H1 (cell line): Measurements from ENCODE around the gene EEF1G. TPM values are rescaled to one million over a fixed set of nuclear protein-coding genes. Genes with fewer than 3 reads are reported as not detected.

ENCODE experiments used
- PHF8 ChIP-seq: fragments of 200-600 bp; sonication (generic); conservative IDR thresholded peaks from 2 replicates; pipeline ENCODE4 v1.7.1; 2012; ENCODE audit warnings: low read depth, mild to moderate bottlenecking, inconsistent platforms, low read length, moderate library complexity
- polyA plus RNA-seq, 7 experiments: library from polyadenylated mRNA; depleted of rRNA in 3 of 7; stranded (reverse) in 5 of 7; unstranded in 2 of 7; fragments of >200 nt in 5 of 7; fragments of 200-250 nt in 2 of 7; gene quantifications; 1 replicate in 5 of 7; 2 replicates in 1 of 7; 4 replicates in 1 of 7; pipeline versions ENCODE4 v1.2.1 to v1.2.3, GENCODE V29; 2011 to 2013; ENCODE audit warnings: missing spikeins in 2 of 7, mixed read lengths in 2 of 7
- total RNA-seq: library from RNA; stranded (reverse); fragmentation: NEBNext Ultra II Directional; extraction: Animal tissue kit (Norgen Biotek cat#: 25700); gene quantifications from 2 replicates; pipeline ENCODE4 v1.2.1, GENCODE V29; 2021

Gene EEF1G
- total and polyA plus RNA-seq, 2 of the 8 experiments (the other 6 are each of a cell fraction or from before 2014, with no cell fraction given), result 1,627 to 1,996 TPM

DNA sequence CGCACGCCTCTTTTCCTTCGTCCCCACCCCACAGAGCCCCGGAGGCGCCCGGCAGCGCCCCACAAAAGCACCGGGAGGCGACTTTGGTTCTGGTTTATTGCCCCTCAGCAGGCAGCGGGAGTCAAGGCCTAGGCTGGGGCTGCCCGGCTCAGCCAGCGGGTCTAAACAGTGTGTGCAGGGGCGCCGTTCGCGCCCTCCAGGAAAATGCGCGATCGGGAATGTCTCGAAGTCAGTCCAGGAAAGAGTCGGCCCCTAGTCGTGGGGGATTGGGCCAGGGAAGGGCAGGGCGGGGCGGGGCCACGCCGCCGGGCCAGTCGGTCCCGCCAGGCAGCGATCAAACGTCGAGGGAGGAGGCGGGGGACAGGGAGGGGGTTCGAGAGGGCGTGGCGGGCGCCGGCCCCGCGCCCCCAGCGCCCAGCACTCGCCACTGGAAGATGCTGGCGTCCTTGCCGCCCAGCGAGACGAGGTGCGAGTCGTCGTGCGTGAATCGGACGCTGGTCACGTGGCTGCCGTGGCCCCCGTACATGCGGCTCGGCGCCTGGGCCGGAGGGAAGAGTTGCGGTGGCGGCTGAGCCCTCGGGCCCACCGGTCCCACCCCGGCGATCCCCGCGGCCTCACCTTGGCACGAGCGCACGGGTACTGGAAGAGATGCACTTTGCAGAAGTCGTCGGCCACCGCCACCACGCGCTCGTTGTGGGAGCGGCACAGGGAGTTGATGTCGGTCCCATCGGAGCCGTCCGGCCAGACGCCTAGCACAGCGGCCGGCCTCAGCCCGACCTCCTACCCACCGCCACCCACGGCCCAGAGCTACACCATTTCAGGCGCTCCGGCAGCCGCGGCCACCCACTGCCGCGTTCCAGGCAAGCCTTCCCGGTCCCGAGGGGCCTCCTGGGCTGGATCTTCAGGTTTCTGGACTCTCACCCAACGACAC, 28.7 kb upstream of the EEF1G start (continued):
- TF ChIP-seq PHF8, result peak; percentile 62; the same call in 1 of the 2 replicates
